ENCODE measurements around the gene SH2D3A.

- TF ChIP-seq CTCF (IDR thresholded peaks at IDR 0.05) (no peak), POLR2A (IDR thresholded peaks at IDR 0.05) (no peak)
These were observed 50.6 kb downstream of the SH2D3A start for GRCh38 chr19:6716610-6716970.
